HG03469 (cell line): ENCODE measurements around the gene AGRN.
"Not testable (repeated sequence)": the region's sequence is repeated elsewhere in the genome, so short reads cannot be mapped to it uniquely, and the experiment has no call there.

Experiments
- ATAC-seq: cut with Tn5 transposase; IDR thresholded peaks from one replicate; pipeline ENCODE4 v1.9.1; 2021; ENCODE audit warnings: mild to moderate bottlenecking, moderate library complexity, moderate number of reproducible peaks; ENCODE audit not compliant: unreplicated experiment

The AGRN gene

DNA sequence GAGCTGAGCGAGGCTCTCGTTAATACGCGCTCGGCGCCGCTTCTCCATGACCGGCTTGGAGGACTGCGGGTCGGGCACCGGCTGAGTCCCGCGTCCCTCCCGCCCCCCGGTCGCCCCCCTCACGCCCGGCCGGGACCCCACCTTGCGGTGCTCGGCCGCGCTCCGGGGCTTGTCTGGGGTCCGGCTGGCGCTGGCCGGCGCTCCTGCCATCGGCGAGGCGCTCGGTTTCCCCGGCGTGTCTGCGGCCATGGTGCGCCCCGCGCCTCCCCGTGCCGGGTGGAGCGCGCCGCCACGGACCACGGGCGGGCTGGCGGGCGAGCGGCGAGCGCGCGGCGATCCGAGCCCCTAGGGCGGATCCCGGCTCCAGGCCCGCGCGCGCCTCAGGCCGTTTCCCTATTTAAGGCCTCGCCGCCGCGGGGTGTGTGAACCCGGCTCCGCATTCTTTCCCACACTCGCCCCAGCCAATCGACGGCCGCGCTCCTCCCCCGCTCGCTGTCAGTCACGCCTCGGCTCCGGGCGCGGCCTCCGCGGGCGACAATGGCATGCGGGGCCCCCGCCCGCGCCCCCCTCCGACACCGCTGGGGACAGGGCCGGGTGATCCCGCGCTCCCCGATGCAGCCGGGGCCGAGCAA lies 20.1 kb upstream of the AGRN start, which contains the start of gene HES4:
Gene HES4 (minus strand): TSS at position 373 of the 632 bp plus-strand sequence. CDS start 124 bp downstream, at position 249.
- no peak for ATAC-seq

DNA sequence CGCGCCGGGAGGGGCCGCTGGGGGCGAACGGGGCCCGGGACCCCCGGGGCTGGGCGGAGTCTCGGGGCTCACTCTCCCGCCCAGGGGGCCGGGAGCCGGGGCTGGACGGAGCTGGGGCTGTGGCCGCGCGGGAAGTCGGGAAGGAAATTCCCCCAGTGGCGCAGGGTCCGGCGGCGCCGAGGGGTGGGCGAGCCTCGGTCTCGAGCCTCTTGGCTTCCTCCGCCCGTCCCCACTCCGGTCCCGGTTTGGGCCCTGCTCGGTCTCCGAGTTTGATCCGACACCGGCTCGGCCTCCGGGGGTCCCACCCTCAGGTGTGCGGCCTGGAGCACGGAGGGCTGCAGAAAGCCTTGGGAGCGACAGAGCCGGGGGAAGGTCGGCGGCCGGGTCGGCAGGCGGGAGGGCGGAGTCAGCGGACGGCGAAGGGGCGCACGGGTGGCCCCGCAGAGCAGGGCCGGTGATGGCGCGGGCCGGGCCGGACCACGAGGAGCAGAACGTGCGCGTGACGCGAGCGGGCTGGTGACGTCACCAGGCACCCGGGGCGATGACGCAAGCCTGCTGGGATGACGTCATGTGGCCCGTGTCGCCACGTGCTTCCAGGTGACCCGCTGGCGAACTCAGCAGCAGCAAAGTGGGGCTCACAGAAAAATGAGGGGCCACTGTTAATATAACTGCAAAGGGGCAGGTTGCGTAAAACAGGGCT lies 19.4 kb upstream of the AGRN start:
- no peak for ATAC-seq

DNA sequence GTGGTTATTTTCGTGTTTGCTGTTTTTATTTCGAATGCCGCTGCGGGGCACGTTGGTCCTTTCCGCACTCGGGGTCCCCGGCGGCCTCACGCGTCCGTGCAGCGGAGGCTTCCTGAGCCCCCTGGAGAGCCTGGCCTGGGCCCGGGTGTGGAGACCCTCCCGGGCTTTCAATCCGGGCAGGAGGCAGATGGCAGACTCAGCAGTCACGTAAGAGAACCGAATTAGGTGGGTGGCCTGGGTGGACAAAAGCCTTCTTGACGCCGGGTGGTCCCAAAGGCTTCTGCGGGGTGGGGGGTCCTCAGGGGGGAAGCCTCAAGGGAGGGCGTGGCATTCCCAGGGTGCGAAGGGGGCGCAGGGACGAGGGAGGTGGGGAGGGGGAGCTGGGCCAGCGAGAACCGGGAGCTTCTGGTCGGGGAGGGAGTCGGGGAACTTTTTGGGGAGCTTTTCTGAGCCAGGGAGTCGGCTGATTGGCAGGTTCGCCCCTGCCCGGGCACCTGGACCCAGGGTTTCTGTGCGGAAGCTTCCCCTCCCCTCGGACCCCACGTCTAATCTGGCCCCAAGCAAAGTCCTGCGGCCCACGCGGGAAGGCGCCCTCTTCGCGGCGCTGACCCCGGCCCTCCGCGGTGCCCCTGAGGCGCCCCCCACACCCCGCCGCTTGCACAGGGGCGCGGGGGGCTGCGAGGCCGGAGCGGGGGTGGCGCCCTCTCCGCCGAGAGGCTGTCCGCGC lies 18.7 kb upstream of the AGRN start:
- no peak for ATAC-seq

DNA sequence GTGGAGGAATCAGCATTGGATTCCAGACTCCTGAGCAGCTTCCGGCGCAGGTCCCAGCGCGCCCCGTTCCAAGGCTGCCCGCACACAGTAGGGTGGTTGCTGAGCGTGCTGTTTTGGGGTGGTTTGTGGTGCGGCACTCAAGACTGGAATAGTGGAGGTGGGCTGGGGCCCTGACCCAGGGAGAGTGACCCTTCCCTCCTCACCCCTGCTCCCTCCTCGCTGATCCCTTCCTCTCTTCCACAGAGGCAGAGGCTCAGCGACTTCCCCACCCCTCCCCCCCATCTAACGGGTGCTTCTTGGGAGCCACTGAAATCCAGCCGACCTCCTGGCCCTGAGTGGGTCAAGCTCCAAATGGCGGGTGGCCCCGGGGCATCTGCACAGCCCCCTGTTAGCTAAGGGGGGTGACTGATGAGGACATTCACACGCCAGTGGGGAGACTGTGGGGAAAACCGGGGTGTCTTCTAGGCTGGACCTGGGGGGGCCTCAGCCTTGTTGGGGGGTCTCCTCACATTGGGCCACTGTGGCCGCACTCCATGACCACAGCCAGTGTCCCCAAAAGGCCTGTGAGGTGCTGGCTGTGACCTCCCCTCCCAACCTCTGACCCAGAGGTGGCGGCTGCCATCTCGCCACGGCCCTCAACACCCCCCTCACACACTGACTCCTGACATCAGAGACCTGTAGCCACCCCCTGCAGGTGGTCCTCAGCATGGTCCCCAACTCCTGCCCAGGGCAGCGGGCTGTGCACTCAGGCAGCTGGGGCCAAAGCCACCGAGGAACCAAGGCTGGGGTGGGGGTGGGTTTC lies 16.1 kb upstream of the AGRN start:
- no peak for ATAC-seq

DNA sequence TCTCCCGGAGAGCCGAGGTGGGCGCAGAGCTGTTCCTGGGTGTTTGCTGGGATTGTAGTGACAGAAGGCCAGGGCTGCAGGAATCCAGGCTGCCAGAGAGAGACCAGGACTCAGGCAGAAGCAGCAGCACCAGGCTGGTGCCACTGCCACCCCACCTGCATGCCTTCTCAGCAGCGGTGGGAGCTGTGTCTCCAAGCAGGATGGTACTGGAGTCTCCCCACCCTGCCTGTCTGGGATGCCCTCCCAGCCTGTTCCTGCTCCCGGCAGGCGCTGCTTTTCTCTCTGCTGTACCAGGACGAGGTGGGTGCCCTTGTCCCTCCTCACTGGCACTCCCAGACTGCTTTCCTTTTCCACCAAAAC lies 15.5 kb upstream of the AGRN start:
- ATAC-seq, result no peak

DNA sequence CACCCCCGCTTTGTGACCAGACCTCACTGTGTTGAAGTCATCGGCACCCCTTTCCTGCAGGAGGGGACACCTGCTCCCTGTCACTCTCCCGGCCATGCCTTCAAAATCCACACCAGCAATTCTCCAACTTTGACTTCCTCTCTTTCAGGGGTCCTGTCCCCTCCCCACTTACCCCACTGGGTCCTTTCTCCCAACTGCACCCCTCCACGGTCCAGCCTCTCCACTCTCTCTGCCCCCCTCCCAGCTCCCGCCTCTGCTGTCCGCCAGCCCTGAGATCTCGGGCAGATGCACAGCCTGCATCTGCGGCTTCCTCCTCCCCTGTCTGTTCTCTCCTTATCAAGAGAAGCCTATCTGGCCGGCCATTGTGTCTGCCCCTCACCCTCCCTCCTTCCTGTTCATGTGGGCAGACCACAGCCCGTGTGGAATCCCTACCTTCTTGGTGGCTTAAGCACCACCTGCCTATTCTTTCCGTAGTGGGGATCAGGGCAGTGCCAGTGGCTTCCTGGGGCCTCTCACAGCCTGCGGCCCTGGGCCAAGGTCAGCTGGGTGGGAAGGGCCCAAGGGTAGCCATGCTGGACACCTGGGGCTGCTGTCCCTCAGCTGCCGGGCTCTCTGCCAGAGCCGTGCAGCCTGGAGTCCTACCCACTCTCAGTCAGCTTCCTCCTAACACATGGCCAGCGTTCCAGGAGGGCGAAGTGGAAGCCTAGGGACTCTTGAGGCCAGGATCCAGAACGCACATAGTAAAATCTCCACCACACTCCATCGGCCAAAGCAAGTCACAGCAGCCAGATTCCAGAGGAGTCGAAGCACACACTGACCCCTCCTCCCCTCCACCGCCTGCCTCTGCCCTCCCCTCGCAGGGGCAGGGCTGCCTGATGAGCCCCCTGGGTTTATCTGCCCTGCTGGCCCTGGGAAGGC lies 14.9 kb upstream of the AGRN start:
- no peak for ATAC-seq

DNA sequence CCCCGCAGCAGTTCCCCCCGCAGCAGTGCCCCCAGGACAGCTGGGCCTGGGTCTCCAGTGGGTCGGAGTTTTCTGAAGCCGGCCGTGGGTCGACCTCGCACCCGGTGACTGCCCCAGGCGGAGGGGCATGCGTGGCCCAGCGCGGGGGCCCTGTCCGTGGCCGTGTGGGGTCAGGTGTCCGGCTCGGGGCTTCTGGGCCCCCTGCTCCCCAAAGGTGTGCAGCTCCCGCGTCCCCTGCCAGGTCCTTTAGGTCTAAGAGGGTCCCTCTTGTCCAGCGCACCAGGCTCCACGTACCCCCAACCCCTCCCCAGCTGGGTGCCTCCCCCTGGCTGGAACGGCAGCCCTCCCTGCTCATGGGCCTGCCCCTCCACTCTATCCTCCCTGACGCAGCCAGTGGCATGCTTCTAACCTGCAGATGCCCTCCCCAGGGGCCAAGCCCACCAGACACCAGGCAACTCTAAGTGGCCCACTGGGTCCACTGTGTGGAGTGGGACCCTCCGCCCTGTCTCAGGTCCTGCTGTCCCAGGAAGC lies 14.1 kb upstream of the AGRN start:
- ATAC-seq, result no peak

DNA sequence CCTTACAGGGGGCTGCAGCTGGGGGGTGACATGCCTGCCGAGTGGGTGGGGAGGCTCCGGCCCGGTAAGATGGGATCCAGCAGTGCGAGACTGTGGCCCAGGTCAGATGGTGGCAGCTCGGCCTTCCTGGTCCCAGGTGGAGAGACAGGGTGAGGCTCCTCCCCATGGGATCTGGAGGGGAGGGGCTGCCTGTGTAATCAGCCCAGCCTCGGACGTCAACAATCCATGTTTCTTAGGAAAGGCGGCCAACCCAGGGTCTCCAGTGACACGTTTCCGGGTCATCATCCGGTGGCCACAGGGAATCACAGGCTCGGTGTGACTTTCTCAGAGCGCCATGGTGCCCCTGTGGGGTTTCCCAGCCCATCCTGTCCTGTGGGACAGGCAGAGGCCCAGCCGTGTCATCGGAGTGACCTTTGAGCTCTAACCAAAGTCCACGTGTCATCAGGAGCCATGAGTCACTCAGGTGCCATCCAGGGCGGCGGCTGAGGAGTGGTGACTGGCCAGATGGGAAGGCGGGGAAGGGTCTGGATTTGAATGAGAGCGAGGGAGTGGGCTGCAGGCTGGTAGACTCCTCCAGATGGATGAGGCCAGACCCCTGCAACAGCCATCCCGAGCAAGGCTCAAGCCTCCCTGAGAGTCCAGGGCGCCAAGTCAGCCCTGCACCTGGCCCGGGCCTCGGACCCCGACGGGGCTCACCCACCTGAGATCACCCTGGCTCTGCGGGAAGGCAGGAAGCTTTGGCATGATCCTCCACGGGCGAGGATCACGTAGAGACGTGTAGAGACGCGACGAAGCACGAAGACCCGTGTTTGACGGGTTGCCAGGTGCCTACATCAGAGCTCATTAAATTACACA lies 13.4 kb upstream of the AGRN start:
- ATAC-seq, result no peak

DNA sequence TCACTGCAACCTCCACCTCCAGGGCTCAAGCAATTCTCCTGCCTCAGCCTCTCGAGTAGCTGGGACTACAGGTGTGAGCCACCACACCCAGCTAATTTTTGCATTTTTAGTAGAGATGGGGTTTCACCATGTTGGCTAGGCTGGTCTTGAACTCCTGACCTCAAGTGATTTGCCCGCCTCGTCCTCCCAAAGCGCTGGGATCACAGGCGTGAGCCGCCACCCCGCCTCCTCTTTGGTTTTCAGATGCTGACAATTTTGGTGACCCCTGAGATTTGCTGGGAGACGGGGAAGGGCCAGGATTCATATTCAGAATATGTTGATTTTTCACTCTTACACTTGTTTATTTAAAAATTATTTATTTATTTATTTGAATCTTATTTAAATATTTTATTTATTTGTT lies 9.8 kb upstream of the AGRN start:
- not testable (repeated sequence) for ATAC-seq

DNA sequence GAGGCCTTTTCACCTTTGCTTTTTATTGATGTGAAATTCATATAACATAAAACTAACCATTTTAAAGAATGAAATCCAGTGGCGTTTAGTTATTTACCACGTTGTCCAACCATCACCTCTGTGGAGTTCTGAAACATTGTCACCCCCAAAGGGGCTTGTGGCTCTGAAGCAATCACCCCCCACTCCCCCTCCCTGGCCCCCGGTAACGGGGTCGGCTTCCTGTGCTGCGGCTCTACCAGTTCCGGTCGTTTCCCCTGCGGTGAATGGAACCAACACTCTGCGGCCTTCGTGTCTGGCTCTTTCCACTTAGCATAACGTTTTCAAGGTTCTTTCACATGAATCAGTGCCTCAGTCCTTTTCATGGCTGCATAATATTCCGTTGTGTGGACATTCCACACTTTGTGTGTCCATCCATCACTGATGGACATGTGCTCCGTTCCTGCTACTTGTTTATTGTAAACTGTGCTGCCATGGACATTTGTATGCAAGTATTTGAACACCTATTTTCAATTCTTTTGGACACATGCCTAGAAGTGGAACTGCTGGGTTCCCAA lies 8.4 kb upstream of the AGRN start:
- ATAC-seq, result no peak

DNA sequence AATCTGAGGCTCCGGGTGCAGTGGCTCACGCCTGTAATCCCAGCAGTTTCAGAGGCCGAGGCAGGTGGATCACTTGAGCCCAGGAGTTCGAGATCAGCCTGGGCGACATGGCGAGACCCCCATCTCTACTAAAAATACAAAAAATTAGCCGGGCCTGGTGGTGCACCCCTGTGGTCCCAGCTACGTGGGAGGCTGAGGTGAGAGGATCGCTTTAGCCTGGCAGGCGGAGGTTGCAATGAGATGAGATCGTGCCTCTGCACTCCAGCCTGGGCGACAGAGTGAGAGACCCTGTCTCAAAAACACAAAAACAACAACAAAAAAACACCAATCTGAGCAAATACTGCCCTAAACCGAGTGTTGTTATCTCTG lies 7.2 kb upstream of the AGRN start:
- ATAC-seq, result not testable (repeated sequence)

DNA sequence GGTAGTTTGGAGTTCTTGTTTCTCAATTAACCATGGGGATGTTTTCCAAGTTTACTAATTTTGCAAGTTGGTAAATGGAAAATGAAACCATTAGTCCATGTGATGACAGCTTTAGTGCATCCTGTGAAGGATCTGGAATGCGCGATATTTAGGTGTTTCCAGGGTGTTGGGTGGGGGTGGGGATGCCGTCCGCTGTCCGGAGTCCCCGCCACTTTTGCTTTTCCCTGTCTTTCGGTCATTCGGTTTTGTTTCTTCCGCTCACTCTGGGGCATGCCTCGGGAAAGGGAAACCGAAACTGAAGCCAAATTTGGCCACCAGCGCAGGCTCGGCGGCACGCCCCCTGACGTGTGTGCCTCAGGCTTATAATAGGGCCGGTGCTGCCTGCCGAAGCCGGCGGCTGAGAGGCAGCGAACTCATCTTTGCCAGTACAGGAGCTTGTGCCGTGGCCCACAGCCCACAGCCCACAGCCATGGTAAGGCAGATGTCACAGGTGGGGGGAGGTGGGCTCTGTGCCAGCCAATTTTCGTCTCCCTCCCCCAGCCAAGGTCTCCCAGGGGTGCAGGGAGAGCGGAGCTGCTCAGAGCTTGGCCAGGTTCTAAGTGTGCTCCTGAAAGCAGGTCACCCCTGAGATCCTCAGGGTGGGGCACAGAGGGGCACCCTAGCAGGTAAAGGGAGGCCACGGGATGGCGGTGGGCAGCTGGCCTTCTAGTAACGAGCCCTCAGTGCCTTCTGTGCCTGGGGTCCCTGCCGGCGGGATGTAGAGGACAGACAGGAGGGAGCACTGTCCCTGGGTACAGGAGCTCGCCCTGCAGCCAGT lies 6.6 kb upstream of the AGRN start, which contains the start of gene ISG15:
Gene ISG15 (plus strand): TSS at position 393 of the 817 bp plus-strand sequence. CDS start 77 bp downstream, at position 470.
- ATAC-seq, result peak; percentile 74

DNA sequence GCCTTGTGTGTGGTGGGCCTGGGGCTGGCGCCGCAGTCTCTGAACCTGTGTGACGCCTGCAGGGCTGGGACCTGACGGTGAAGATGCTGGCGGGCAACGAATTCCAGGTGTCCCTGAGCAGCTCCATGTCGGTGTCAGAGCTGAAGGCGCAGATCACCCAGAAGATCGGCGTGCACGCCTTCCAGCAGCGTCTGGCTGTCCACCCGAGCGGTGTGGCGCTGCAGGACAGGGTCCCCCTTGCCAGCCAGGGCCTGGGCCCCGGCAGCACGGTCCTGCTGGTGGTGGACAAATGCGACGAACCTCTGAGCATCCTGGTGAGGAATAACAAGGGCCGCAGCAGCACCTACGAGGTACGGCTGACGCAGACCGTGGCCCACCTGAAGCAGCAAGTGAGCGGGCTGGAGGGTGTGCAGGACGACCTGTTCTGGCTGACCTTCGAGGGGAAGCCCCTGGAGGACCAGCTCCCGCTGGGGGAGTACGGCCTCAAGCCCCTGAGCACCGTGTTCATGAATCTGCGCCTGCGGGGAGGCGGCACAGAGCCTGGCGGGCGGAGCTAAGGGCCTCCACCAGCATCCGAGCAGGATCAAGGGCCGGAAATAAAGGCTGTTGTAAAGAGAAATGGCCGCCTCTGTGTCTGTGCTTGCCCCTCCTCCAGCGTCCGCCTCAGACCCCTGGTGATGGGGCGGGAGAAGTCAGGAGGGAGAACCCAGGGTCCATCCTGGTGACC lies 5.8 kb upstream of the AGRN start:
- no peak for ATAC-seq

DNA sequence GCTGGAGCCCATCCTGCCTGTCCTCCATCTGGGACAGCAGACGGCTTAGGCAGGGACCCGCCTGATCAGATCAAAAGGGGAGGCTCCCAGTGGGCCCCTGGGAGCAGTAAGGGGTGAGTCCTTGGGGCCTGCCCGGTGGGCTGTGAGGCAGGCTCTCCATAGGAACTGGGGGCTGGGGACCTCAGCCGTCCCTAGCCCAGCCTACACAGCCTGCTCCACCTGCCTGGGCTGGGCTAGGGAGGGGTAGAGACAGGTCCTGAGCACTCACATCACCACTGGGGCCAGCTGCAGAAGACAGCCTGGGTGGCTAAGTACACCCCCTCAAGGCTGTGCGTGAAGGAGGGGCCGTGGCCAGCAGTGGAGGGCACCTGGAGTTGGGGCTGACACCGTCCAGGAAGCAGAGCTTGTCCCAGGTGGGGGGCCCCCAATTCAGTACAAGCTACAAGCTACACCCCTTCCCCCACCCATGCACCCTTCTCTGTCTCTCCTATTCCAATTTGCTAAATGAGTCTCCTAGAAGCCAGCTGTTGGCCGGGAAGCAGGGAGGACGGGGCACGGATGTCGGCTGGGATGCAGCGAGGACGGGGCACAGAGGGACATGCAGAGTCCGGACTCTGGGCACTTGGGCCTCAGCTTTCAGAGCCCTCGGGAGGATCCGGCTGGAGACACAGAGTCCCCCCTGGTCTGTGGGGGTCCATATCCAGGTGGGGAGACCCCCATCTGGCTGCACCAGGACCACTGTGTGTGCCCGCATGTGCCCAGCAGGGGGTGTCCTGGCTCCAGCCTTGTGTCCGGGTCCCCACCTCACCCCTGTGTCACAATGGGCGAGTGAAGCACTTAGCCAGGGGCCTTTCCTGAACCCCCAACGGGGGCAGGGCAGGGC lies 4.9 kb upstream of the AGRN start:
- no peak for ATAC-seq

DNA sequence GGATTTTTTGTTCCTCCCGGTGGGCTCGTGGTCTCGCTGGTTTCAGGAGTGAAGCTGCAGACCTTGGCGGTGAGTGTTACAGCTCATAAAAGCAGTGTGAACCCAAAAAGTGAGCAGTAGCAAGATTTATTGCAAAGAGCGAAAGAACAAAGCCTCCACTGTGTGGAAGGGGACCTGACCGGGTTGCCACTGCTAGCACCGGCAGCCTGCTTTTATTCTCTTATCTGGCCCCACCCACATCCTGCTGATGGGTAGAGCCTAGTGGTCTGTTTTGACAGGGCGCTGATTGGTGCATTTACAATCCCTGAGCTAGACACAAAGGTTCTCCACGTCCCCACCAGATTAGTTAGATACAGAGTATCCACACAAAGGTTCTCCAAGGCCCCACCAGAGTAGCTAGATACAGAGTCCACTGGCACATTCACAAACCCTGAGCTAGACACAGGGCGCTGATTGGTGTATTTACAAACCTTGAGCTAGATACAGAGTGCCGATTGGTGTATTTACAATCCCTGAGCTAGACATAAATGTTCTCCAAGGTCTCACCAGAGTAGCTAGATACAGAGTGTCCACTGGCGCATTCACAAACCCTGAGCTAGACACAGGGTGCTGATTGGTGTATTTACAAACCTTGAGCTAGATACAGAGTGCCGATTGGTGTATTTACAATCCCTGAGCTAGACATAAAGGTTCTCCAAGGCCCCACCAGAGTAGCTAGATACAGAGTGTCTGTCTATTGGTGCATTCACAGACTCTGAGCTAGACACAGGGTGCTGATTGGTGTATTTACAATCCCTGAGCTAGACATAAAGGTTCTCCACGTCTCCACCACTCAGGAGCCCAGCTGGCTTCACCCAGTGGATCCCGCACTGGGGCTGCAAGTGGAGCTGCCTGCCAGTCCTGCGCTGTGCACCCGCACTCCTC lies 2.3 kb upstream of the AGRN start:
- not testable (repeated sequence) for ATAC-seq
